ENCODE results near the gene RAP1A. TPM values are rescaled to one million over a fixed set of nuclear protein-coding genes. Genes with fewer than 3 reads are reported as not detected.
A peak's percentile ranks its signal among the peaks of the same experiment; 100 is the strongest.

The RAP1A gene
- total RNA-seq, 2 donors from 2014 or later, result 28.5 to 35.0 TPM

DNA sequence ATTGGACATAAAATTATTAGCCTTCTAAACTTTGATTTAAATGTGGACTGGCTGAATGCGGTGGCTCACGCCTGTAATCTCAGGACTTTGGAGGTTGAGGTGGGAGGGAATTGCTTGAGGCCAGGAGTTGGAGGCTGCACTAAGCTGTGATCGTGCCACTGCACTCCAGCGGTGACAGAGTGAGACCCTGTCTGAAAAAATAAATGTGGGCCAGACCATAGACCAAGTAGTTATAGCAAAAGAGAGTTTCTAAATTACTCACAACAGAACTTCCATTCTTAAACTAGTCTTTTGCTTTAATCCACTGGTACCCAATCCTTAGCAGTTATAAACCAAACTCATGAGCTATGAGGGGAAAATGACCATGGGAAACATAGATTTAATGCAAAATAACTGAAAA is 35.2 kb downstream of the RAP1A start:
- H3K36me3 Mint-ChIP-seq (ENCODE audit: low read depth), result peaks cover 6% of the 10 kb centered on the region
- no peaks in the 10 kb centered on the region for H3K27me3 Mint-ChIP-seq (ENCODE audit: insufficient read depth)
- Histone ChIP-seq H3K9me3 (ENCODE audit: control insufficient read depth, low read length) (no peaks in the 10 kb centered on the region), H3K4me1 (ENCODE audit: control insufficient read depth, insufficient read depth, low read length) (peaks cover 5% of the 10 kb centered on the region), H3K27me3 (ENCODE audit: control insufficient read depth, insufficient read depth, low read length, poor library complexity, severe bottlenecking) (no peaks in the 10 kb centered on the region), H3K9ac (ENCODE audit: extremely low read depth, low read length, poor library complexity, severe bottlenecking) (no peak overlapping the region), H3K27ac (ENCODE audit: low read depth, low read length) (no peak overlapping the region), H3K4me3 (ENCODE audit: low read length) (no peak overlapping the region), H3K36me3 (ENCODE audit: control insufficient read depth, insufficient read depth, low read length) (no peaks in the 10 kb centered on the region)
- 94% methylated on average over 4 of the region's 4 CpGs; no CpG with 5 or more reads in 1 of the 2 experiments for WGBS, 2 experiments (ENCODE audit: insufficient coverage in 1 of 2, insufficient read length in 1 of 2)
- no peak for TF ChIP-seq CTCF (conservative IDR thresholded peaks at IDR 0.05)
- H3K9me3 Mint-ChIP-seq, result no peaks in the 10 kb centered on the region
- no peak overlapping the region for H3K4me3 Mint-ChIP-seq
- H3K4me1 Mint-ChIP-seq, result peaks cover 20% of the 10 kb centered on the region
- H3K27ac Mint-ChIP-seq, result no peak overlapping the region
- no peak for DNase-seq

DNA sequence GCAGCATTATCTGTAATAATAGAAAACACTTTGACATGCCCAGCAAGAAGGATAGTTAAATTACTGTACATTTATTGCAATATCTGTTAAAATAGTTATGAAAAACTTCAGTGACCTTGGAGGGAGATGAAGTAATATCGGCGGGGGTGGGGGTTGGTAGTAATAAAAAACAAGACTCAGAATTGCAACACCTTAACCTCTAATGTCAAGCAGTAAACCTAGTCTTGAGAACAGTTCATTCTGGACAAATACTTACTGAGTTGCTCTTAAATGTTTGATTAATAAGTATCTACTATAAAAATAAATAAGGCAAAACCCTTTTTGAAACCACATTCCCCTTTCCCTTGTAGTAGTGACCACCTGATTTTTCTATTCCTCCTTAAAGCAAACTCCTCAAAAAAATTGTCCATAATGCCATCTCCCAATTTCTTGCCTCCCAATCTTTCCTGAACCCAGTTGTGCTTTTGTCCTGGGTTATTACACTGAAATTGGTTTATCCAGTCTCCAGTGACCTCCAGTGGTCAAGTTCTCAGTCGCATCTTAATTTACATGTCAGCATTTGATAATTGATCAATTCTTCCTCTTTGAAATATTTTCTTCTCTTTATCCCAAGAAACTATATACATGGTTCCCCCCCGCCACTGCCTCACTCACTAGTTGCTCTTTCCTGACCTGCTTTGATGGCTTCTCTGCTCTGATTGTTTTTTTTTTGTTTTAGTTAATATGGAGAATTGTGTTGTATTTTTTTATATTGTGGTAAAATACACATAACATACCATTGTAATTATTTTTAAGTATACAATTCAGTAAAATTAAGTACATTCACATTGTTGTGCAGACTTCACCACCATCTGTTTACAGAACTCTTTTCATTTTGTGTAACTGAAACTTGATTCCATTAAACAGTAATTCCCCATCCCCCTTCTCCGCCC is 36.8 kb downstream of the RAP1A start:
- peak; percentile 83 for TF ChIP-seq CTCF (conservative IDR thresholded peaks at IDR 0.05)
- Histone ChIP-seq H3K4me3 (ENCODE audit: low read length) (no peak overlapping the region), H3K9ac (ENCODE audit: extremely low read depth, low read length, poor library complexity, severe bottlenecking) (no peak overlapping the region), H3K4me1 (ENCODE audit: control insufficient read depth, insufficient read depth, low read length) (peaks cover 5% of the 10 kb centered on the region), H3K27ac (ENCODE audit: low read depth, low read length) (no peak overlapping the region), H3K9me3 (ENCODE audit: control insufficient read depth, low read length) (no peaks in the 10 kb centered on the region), H3K36me3 (ENCODE audit: control insufficient read depth, insufficient read depth, low read length) (no peaks in the 10 kb centered on the region), H3K27me3 (ENCODE audit: control insufficient read depth, insufficient read depth, low read length, poor library complexity, severe bottlenecking) (no peaks in the 10 kb centered on the region)
- Mint-ChIP-seq H3K27me3 (ENCODE audit: insufficient read depth) (no peaks in the 10 kb centered on the region), H3K4me1 (peaks cover 20% of the 10 kb centered on the region), H3K27ac (no peak overlapping the region), H3K36me3 (ENCODE audit: low read depth) (no peaks in the 10 kb centered on the region), H3K9me3 (no peaks in the 10 kb centered on the region), H3K4me3 (no peak overlapping the region)
- peak; percentile 47 for DNase-seq
- WGBS, 2 experiments (ENCODE audit: insufficient coverage in 1 of 2, insufficient read length in 1 of 2), result 70% methylated on average over 3 of the region's 5 CpGs; no CpG with 5 or more reads in 1 of the 2 experiments

- Histone ChIP-seq H3K27ac (ENCODE audit: low read depth, low read length) (no peak overlapping the region), H3K9me3 (ENCODE audit: control insufficient read depth, low read length) (no peaks in the 10 kb centered on the region), H3K4me3 (ENCODE audit: low read length) (no peak overlapping the region), H3K36me3 (ENCODE audit: control insufficient read depth, insufficient read depth, low read length) (no peaks in the 10 kb centered on the region), H3K4me1 (ENCODE audit: control insufficient read depth, insufficient read depth, low read length) (peaks cover 5% of the 10 kb centered on the region), H3K27me3 (ENCODE audit: control insufficient read depth, insufficient read depth, low read length, poor library complexity, severe bottlenecking) (no peaks in the 10 kb centered on the region), H3K9ac (ENCODE audit: extremely low read depth, low read length, poor library complexity, severe bottlenecking) (no peak overlapping the region)
- H3K27ac Mint-ChIP-seq, result no peak overlapping the region
- H3K36me3 Mint-ChIP-seq (ENCODE audit: low read depth), result peaks cover 2% of the 10 kb centered on the region
- no peaks in the 10 kb centered on the region for H3K27me3 Mint-ChIP-seq (ENCODE audit: insufficient read depth)
- no peak for DNase-seq
- no peaks in the 10 kb centered on the region for H3K9me3 Mint-ChIP-seq
- 69 to 86% methylated on average over 2 to 4 of the region's 5 CpGs for WGBS, 2 experiments (ENCODE audit: insufficient coverage in 1 of 2, insufficient read length in 1 of 2)
- H3K4me3 Mint-ChIP-seq, result no peak overlapping the region
- H3K4me1 Mint-ChIP-seq, result peaks cover 19% of the 10 kb centered on the region
- TF ChIP-seq CTCF (conservative IDR thresholded peaks at IDR 0.05), result no peak
Measured at GRCh38 chr1:111658622-111659021, 39.0 kb downstream of the RAP1A start.
